DMS 273 treated with DMSO at 0.1 percent for 48 hours (cell line): ENCODE data around the gene PURA.
A peak's percentile ranks its signal among the peaks of the same experiment; 100 is the strongest.

Experiments
- DNase-seq: peaks from one replicate; lab custom pipeline; 2025; lab: John Stamatoyannopoulos, UW

The PURA gene

GRCh38 chr5:140159014-140159927 is 45.4 kb downstream of the PURA start:
- DNase-seq = no peak

- DNase-seq = no peak
These were observed 48.4 kb downstream of the PURA start for GRCh38 chr5:140162275-140162674.

- DNase-seq = no peak
These were observed 48.9 kb downstream of the PURA start for GRCh38 chr5:140162781-140163180.

GRCh38 chr5:140165101-140165922 is 51.4 kb downstream of the PURA start:
- DNase-seq = no peak

- no peak for DNase-seq
These were observed 52.0 kb downstream of the PURA start for GRCh38 chr5:140165923-140166270.

GRCh38 chr5:140166911-140167310 is 53.0 kb downstream of the PURA start:
- no peak for DNase-seq

- no peak for DNase-seq
These were observed 54.5 kb downstream of the PURA start for GRCh38 chr5:140168371-140168770.

GRCh38 chr5:140169410-140169809 is 55.5 kb downstream of the PURA start:
- DNase-seq = no peak

GRCh38 chr5:140172483-140172882 is 58.6 kb downstream of the PURA start:
- DNase-seq = no peak

GRCh38 chr5:140174014-140174413 is 60.1 kb downstream of the PURA start:
- no peak for DNase-seq

GRCh38 chr5:140174465-140175366 is 60.8 kb downstream of the PURA start, which contains the start of gene CYSTM1:
Gene CYSTM1, plus strand, starts transcription at chr5:140175188. Its CDS starts 19,278 bp downstream, at chr5:140194466.
- DNase-seq = peak; percentile 82
